Testis (tissue), 2 donors: Measurements from ENCODE around the gene ITFG2.
"Not testable (repeated sequence)": the region's sequence is repeated elsewhere in the genome, so short reads cannot be mapped to it uniquely, and the experiment has no call there.

ENCODE experiments used
- CTCF ChIP-seq, 3 experiments: fragments of 450-650 bp in 2 of 3; fragments of 200-600 bp in 1 of 3; sonication (generic) in 1 of 3; IDR thresholded peaks; one replicate each; pipeline ENCODE4 v1.5.1; 2016 to 2019; ENCODE audit warnings: antibody characterized with exemption in 3 of 3, mild to moderate bottlenecking in 2 of 3, moderate library complexity in 1 of 3
- POLR2A ChIP-seq: fragments of 450-650 bp; IDR thresholded peaks from one replicate; pipeline ENCODE4 v1.6.1; 2017; ENCODE audit warnings: antibody characterized with exemption, mild to moderate bottlenecking, moderate library complexity

- not testable (repeated sequence) for TF ChIP-seq CTCF (IDR thresholded peaks at IDR 0.05); POLR2A
These were observed 41.9 kb upstream of the ITFG2 start for GRCh38 chr12:2770544-2770943.
